K562 (cell line): Measurements from ENCODE around the gene ZFYVE28. TPM values are rescaled to one million over a fixed set of nuclear protein-coding genes. Genes with fewer than 3 reads are reported as not detected.

Experiments used
- ARHGAP35 ChIP-seq: fragments of 450-650 bp; IDR thresholded peaks from 2 replicates; pipeline ENCODE4 v1.6.1; 2018; ENCODE audit not compliant: partially characterized antibody
- ARID3B ChIP-seq: fragments of 250-450 bp; sonication (Bioruptor Pico); IDR thresholded peaks from 2 replicates; pipeline ENCODE4 v1.4.0; 2020; ENCODE audit warnings: borderline replicate concordance
- CCAR2 ChIP-seq: fragments of 200-400 bp; formaldehyde crosslinking; IDR thresholded peaks from 2 replicates; pipeline ENCODE4 v1.6.1; 2017; ENCODE audit warnings: mild to moderate bottlenecking, low read depth, low read length
- CHCHD3 ChIP-seq: fragments of 250-450 bp; sonication (Bioruptor Pico); IDR thresholded peaks from 2 replicates; pipeline ENCODE4 v2.1.2; 2022; ENCODE audit warnings: mild to moderate bottlenecking
- CHD4 ChIP-seq: fragments of 200-600 bp; sonication (generic); IDR thresholded peaks from 3 replicates; pipeline ENCODE4 v1.6.1; 2012; ENCODE audit warnings: low read depth, mild to moderate bottlenecking, mixed read lengths, low read length, inconsistent platforms; ENCODE audit not compliant: insufficient read depth, insufficient replicate concordance, poor library complexity, severe bottlenecking
- DEAF1 ChIP-seq: fragments of 450-650 bp; formaldehyde crosslinking; IDR thresholded peaks from 2 replicates; pipeline ENCODE4 v1.4.0; 2020; ENCODE audit warnings: mild to moderate bottlenecking, moderate library complexity
- E2F8 ChIP-seq: fragments of 450-650 bp; IDR thresholded peaks from 2 replicates; pipeline ENCODE4 v1.7.1; 2018; ENCODE audit warnings: mild to moderate bottlenecking, low read depth; ENCODE audit not compliant: partially characterized antibody
- HDAC1 ChIP-seq, 2 experiments: fragments of 450-650 bp; IDR thresholded peaks; 2 replicates each; pipeline ENCODE4 v1.6.1; 2016 to 2017; ENCODE audit warnings: inconsistent platforms in 1 of 2, mild to moderate bottlenecking in 1 of 2, moderate library complexity in 1 of 2
- KAT2B ChIP-seq: IDR thresholded peaks from one replicate; pipeline ENCODE4 v1.6.1; 2012; ENCODE audit warnings: low read depth, mild to moderate bottlenecking, control low read depth, inconsistent platforms, low read length, moderate library complexity
- MCM5 ChIP-seq: fragments of 450-650 bp; IDR thresholded peaks from 2 replicates; pipeline ENCODE4 v1.6.1; 2016; ENCODE audit warnings: low read depth
- MEF2D ChIP-seq: conservative IDR thresholded peaks from 2 replicates; pipeline ENCODE4 v1.6.1; 2016; ENCODE audit warnings: low read depth, missing genetic modification characterization, missing compliant biosample characterization
- NKRF ChIP-seq: fragments of 450-650 bp; IDR thresholded peaks from 2 replicates; pipeline ENCODE4 v1.6.1; 2016; ENCODE audit warnings: borderline replicate concordance
- POLR2AphosphoS2 ChIP-seq: IDR thresholded peaks from 2 replicates; pipeline ENCODE4 v1.6.1; 2012; ENCODE audit warnings: low read length, improper control_type of control experiment
- RBBP5 ChIP-seq: fragments of 200-600 bp; sonication (generic); IDR thresholded peaks from 2 replicates; pipeline ENCODE4 v1.6.1; 2012; ENCODE audit warnings: borderline replicate concordance, mild to moderate bottlenecking, low read length, control low read depth, inconsistent platforms; ENCODE audit not compliant: insufficient read depth, poor library complexity, severe bottlenecking
- RBFOX2 ChIP-seq: fragments of 200-400 bp; formaldehyde crosslinking; IDR thresholded peaks from 2 replicates; pipeline ENCODE4 v1.6.1; 2017; ENCODE audit warnings: low read depth, mild to moderate bottlenecking, low read length, moderate library complexity
- SAFB ChIP-seq: fragments of 200-400 bp; formaldehyde crosslinking; IDR thresholded peaks from 2 replicates; pipeline ENCODE4 v1.6.1; 2017; ENCODE audit warnings: low read depth, low read length, borderline replicate concordance
- ZKSCAN1 ChIP-seq: fragments of 150-350 bp; IDR thresholded peaks from 2 replicates; pipeline ENCODE4 v1.6.1; 2016; ENCODE audit warnings: low read depth, low read length
- ZNF282 ChIP-seq: sonication (generic); formaldehyde crosslinking; IDR thresholded peaks from 2 replicates; pipeline ENCODE4 v1.8.1; 2023; ENCODE audit warnings: missing genetic modification reagents
- ZNF76 ChIP-seq: fragments of 250-450 bp; sonication (Bioruptor Pico); IDR thresholded peaks from 2 replicates; pipeline ENCODE4 v1.4.0; 2020; ENCODE audit warnings: mild to moderate bottlenecking, moderate library complexity, borderline replicate concordance
- ZNF830 ChIP-seq: fragments of 250-450 bp; sonication (Bioruptor Pico); IDR thresholded peaks from 2 replicates; pipeline ENCODE4 v1.5.0; 2021; ENCODE audit warnings: mild to moderate bottlenecking
- polyA plus RNA-seq, 8 experiments: library from polyadenylated mRNA; depleted of rRNA in 4 of 8; stranded (reverse) in 5 of 8; unstranded in 3 of 8; fragments of >200 nt; fragmentation: Nextera tagmentation in 2 of 8; fragmentation: Illumina TruSeq in 1 of 8; extraction: Ambion mirVana in 2 of 8; extraction: Trizol in 1 of 8; gene quantifications; 2 replicates each; pipeline versions ENCODE4 v1.2.1 to v1.2.3, GENCODE V29; 2011 to 2014; ENCODE audit warnings: inconsistent platforms in 1 of 8, missing spikeins in 1 of 8
- total RNA-seq, 7 experiments: library from RNA; depleted of rRNA in 6 of 7; stranded (reverse); fragments of >200 nt in 6 of 7; fragmentation: Illumina TruSeq in 2 of 7; extraction: Trizol in 2 of 7; gene quantifications; 2 replicates each; pipeline versions ENCODE4 v1.2.1 to v1.2.3, GENCODE V29; 2011 to 2021; ENCODE audit warnings: low replicate concordance in 1 of 7

ZFYVE28 gene
- total and polyA plus RNA-seq, 9 of the 15 experiments (the other 6 are each of a cell fraction or from before 2014, with no cell fraction given): 1.3 to 24.8 (median 8.9) TPM

GRCh38 chr4:2416564-2417225 lies 1.8 kb downstream of the ZFYVE28 start (continued):
- TF ChIP-seq ZKSCAN1: peak; percentile 8; the same call in 1 of the 2 replicates
- no peak for TF ChIP-seq ZNF282 (CRISPR knock-in tag)
- TF ChIP-seq RBFOX2: peak; percentile 75
- no peak for TF ChIP-seq CHD4
- no peak for TF ChIP-seq ZNF76 (CRISPR knock-in tag)
- no peak for TF ChIP-seq NKRF
- TF ChIP-seq ARHGAP35: no peak
- no peak; the same call in 1 of the 2 replicates for TF ChIP-seq ZNF830 (CRISPR knock-in tag)
- TF ChIP-seq E2F8: no peak
- TF ChIP-seq RBBP5: peak; percentile 90
- no peak for TF ChIP-seq KAT2B
- TF ChIP-seq POLR2AphosphoS2: no peak
- no peak for TF ChIP-seq DEAF1 (CRISPR knock-in tag)
- no peak for TF ChIP-seq MCM5
- peak in 1 of 2 experiments; percentile 49; a peak in 1 of 4 replicates for TF ChIP-seq HDAC1 (IDR thresholded peaks at IDR 0.05)
- TF ChIP-seq MEF2D (tag): no peak
- no peak for TF ChIP-seq CCAR2
- no peak for TF ChIP-seq ARID3B
- TF ChIP-seq SAFB: 0 out of 2 replicates have a peak, but pooled peaks have one; percentile 13
- no peak for TF ChIP-seq CHCHD3 (CRISPR knock-in tag)
